Measurements from ENCODE around the gene DUSP22. TPM values are rescaled to one million over a fixed set of nuclear protein-coding genes. Genes with fewer than 3 reads are reported as not detected.

Gene DUSP22
- polyA plus RNA-seq, 2 of the 4 experiments (the other 2 are of a cell fraction), result 6.2 to 11.3 TPM

DNA sequence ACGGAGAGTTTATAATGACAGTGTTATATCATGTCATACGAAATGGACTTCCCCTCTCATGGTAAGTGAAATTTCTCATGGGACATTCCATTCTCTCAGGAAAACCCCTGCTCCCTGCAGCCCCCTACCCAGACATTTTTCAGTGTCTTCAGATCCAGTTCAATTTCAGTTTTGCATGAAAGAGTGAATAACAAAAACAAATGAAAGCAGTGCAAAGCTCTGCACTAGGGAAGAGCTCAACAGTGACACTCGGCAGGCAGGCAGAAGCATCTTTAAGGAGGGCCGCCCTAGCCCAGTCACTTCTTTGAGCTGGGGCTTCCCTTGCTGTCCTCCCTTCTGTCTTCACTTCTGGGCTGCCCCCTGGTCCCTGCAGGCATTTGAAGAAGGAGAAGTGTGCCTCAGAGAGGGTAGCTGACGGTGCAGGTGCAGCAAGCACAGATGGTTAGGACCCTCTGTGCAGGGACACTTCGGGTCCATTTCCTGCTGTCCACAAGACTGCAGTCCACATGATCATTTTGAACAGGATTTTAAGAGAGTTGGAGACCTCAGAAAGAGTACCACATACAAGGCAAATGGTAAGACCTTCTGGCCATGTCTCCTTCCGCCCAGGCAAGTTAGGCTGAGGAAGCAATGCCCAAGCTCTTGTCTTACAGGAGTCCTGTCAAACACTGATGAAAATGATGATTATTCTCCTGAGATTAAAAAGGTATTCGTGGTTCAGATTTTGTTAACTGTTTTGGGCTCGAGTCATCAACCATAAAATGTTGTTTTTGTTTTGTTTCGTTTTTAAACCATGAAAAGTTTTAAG, 5.4 kb upstream of the DUSP22 start (continued):
- TF ChIP-seq, protein P1, sequence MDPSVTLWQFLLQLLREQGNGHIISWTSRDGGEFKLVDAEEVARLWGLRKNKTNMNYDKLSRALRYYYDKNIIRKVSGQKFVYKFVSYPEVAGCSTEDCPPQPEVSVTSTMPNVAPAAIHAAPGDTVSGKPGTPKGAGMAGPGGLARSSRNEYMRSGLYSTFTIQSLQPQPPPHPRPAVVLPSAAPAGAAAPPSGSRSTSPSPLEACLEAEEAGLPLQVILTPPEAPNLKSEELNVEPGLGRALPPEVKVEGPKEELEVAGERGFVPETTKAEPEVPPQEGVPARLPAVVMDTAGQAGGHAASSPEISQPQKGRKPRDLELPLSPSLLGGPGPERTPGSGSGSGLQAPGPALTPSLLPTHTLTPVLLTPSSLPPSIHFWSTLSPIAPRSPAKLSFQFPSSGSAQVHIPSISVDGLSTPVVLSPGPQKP (IDR thresholded peaks at IDR 0.05; ENCODE audit: low read depth, low read length), result no peak

DNA sequence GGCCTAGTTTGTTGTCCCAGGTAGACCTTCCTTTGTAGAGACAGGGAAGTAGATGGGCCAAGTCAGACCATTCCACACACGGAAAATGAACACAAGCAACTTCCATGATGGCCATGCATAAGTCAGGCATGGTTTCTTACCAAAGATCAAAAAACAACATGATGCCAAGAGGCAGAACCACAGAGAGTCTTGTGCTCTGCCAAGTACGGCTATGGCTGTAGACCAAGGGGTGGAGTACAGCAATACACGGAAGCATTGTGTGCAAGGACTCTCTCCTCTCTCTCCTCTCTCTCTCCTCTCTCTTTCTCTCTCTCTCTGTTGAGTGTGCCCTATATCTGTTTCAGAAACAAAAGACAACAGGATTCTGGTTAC, 4.8 kb upstream of the DUSP22 start:
- DNase-seq (ENCODE audit: low read depth in 1 of 2, low spot score in 1 of 2) (no peak), FAIRE-seq (no peak), ATAC-seq (no peak)
- peaks cover 4% of the 10 kb centered on the region; the same call in 1 of the 3 replicates for H3K4me1 ChIP-seq
- ChIA-PET CTCF (no interaction called here), POLR2A (no interaction called here)
- H3K9me3 ChIP-seq, result no peaks in the 10 kb centered on the region
- H3K27ac ChIP-seq, result no peak overlapping the region
- 85% methylated on average over 3 of the region's 3 CpGs for WGBS (ENCODE audit: missing lambda C conversion rate)
- H3K4me2 ChIP-seq, result no peak overlapping the region
- H3K4me3 ChIP-seq, result no peak overlapping the region
- TF ChIP-seq NR3C1 (IDR thresholded peaks at IDR 0.05) (no peak), SMC3 (IDR thresholded peaks at IDR 0.05) (no peak), POLR2AphosphoS2 (conservative IDR thresholded peaks at IDR 0.05; ENCODE audit: low read length) (no peak), EP300 (IDR thresholded peaks at IDR 0.05) (no peak), HOXB13 (CRISPR knock-in tag; IDR thresholded peaks at IDR 0.05; ENCODE audit: low read depth) (no peak), NFE2L2 (conservative IDR thresholded peaks at IDR 0.05; ENCODE audit: low read length) (no peak)
- TF ChIP-seq, protein P2, sequence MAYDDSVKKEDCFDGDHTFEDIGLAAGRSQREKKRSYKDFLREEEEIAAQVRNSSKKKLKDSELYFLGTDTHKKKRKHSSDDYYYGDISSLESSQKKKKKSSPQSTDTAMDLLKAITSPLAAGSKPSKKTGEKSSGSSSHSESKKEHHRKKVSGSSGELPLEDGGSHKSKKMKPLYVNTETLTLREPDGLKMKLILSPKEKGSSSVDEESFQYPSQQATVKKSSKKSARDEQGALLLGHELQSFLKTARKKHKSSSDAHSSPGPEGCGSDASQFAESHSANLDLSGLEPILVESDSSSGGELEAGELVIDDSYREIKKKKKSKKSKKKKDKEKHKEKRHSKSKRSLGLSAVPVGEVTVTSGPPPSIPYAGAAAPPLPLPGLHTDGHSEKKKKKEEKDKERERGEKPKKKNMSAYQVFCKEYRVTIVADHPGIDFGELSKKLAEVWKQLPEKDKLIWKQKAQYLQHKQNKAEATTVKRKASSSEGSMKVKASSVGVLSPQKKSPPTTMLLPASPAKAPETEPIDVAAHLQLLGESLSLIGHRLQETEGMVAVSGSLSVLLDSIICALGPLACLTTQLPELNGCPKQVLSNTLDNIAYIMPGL (CRISPR knock-in tag; IDR thresholded peaks at IDR 0.05; ENCODE audit: borderline replicate concordance), result no peak
- TF ChIP-seq, protein P3, sequence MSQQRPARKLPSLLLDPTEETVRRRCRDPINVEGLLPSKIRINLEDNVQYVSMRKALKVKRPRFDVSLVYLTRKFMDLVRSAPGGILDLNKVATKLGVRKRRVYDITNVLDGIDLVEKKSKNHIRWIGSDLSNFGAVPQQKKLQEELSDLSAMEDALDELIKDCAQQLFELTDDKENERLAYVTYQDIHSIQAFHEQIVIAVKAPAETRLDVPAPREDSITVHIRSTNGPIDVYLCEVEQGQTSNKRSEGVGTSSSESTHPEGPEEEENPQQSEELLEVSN (IDR thresholded peaks at IDR 0.05; ENCODE audit: borderline replicate concordance, low read depth), result no peak

- TF ChIP-seq CHD4 (IDR thresholded peaks at IDR 0.05; ENCODE audit: borderline replicate concordance) (no peak), CBX2 (IDR thresholded peaks at IDR 0.05; ENCODE audit: borderline replicate concordance, low read depth) (no peak), FOSL2 (IDR thresholded peaks at IDR 0.05) (no peak), FOSL2 (CRISPR knock-in tag; IDR thresholded peaks at IDR 0.05) (no peak), KDM1A (IDR thresholded peaks at IDR 0.05; ENCODE audit: low read depth) (no peak), SREBF2 (IDR thresholded peaks at IDR 0.05) (no peak), POLR2AphosphoS2 (conservative IDR thresholded peaks at IDR 0.05; ENCODE audit: low read length) (no peak)
- TF ChIP-seq, protein P1 (IDR thresholded peaks at IDR 0.05; ENCODE audit: low read depth, low read length), result no peak
- Histone ChIP-seq H3K4me1 (peaks cover 11% of the 10 kb centered on the region; the same call in 2 of the 3 replicates), H3K27ac (no peak overlapping the region), H3K9me3 (no peaks in the 10 kb centered on the region), H3K4me2 (no peak overlapping the region), H3K4me3 (no peak overlapping the region)
- ATAC-seq (no peak), DNase-seq (ENCODE audit: low read depth in 1 of 2, low spot score in 1 of 2) (no peak), FAIRE-seq (no peak)
- ChIA-PET POLR2A (no interaction called here), CTCF (interaction anchor here (0.9 kb wide), 1 partner anchor 72 kb away, joined by 3 read pairs; no protein-coding TSS in a partner anchor)
- WGBS (ENCODE audit: missing lambda C conversion rate), result 89% methylated on average over 3 of the region's 3 CpGs
Observed at GRCh38 chr6:288866-289265, 3.4 kb upstream of the DUSP22 start.
